Spinal cord (tissue), 10 donors: ENCODE results near the gene RNASEL. TPM values are rescaled to one million over a fixed set of nuclear protein-coding genes. Genes with fewer than 3 reads are reported as not detected.
"Not testable (repeated sequence)": the region's sequence is repeated elsewhere in the genome, so short reads cannot be mapped to it uniquely, and the experiment has no call there.

Experiments used
- DNase-seq, 6 donors: peaks; one replicate each; pipeline versions ENCODE4 v3.0.0 to v3.0.0-alpha.2; 2013 to 2015; ENCODE audit warnings: low spot score in 6 of 6, low read depth in 4 of 6
- H3K27ac ChIP-seq: one replicate; pipeline ENCODE4 v1.5.1; 2013; ENCODE audit warnings: low read depth, low read length, control low read depth
- H3K27me3 ChIP-seq: one replicate; pipeline ENCODE4 v1.6.1; 2013; ENCODE audit warnings: low read length; ENCODE audit not compliant: control insufficient read depth, insufficient read depth
- H3K36me3 ChIP-seq: one replicate; pipeline ENCODE4 v1.6.1; 2013; ENCODE audit warnings: low read length; ENCODE audit not compliant: control insufficient read depth, insufficient read depth
- H3K4me1 ChIP-seq: one replicate; pipeline ENCODE4 v1.6.1; 2013; ENCODE audit warnings: low read length; ENCODE audit not compliant: control insufficient read depth, insufficient read depth
- H3K4me3 ChIP-seq: one replicate; pipeline ENCODE4 v1.5.1; 2013; ENCODE audit warnings: low read depth, low read length, control low read depth
- H3K9me3 ChIP-seq: one replicate; pipeline ENCODE4 v1.6.1; 2013; ENCODE audit warnings: low read length; ENCODE audit not compliant: control insufficient read depth, insufficient read depth
- WGBS: methylation state at CpG from one replicate; pipeline ENCODE4 v1.1.5; 2013; ENCODE audit warnings: missing lambda C conversion rate; ENCODE audit not compliant: insufficient coverage; 5-methylcytosine and 5-hydroxymethylcytosine counted together
- polyA plus RNA-seq, 2 donors: library from polyadenylated mRNA; unstranded; fragments of 120-200 nt; gene quantifications; one replicate each; pipeline ENCODE4 v1.2.1, GENCODE V29; 2013; ENCODE audit not compliant: insufficient read length in 2 of 2
- small RNA-seq: library from RNA; depleted of rRNA; stranded (forward); fragments of <200 nt; gene quantifications from one replicate; pipeline ENCODE3, GENCODE V24; 2014; ENCODE audit warnings: low replicate concordance
- total RNA-seq, 2 donors: library from RNA; depleted of rRNA in 1 of 2; stranded (reverse); fragments of 120-200 nt in 1 of 2; fragments of >200 nt in 1 of 2; gene quantifications; one replicate each; pipeline versions ENCODE4 v1.2.3 to v1.2.4, GENCODE V29; 2013 to 2014
- donor health status: healthy.

RNASEL gene
- total and polyA plus RNA-seq, 4 donors: 4.6 to 18.3 (median 7.7) TPM

- Histone ChIP-seq H3K27me3 (no peaks in the 10 kb centered on the region), H3K36me3 (no peaks in the 10 kb centered on the region), H3K27ac (no peak overlapping the region), H3K4me3 (no peak overlapping the region), H3K4me1 (no peaks in the 10 kb centered on the region), H3K9me3 (no peaks in the 10 kb centered on the region)
- 83% methylated on average over 1 of the region's 1 CpG for WGBS
- DNase-seq: no peak
Observed at GRCh38 chr1:182555493-182555892, 33.6 kb downstream of the RNASEL start.

GRCh38 chr1:182552527-182552926, 36.5 kb downstream of the RNASEL start:
- H3K27ac ChIP-seq: no peak overlapping the region
- H3K27me3 ChIP-seq: no peaks in the 10 kb centered on the region
- H3K9me3 ChIP-seq: no peaks in the 10 kb centered on the region
- H3K4me1 ChIP-seq: no peaks in the 10 kb centered on the region
- no peaks in the 10 kb centered on the region for H3K36me3 ChIP-seq
- no peak overlapping the region for H3K4me3 ChIP-seq
- WGBS: no CpG with 5 or more reads among the region's 2 CpGs
- no peak for DNase-seq

- no CpG with 5 or more reads among the region's 1 CpG for WGBS
- Histone ChIP-seq H3K4me3 (no peak overlapping the region), H3K27me3 (no peaks in the 10 kb centered on the region), H3K9me3 (no peaks in the 10 kb centered on the region), H3K27ac (no peak overlapping the region), H3K4me1 (no peaks in the 10 kb centered on the region), H3K36me3 (no peaks in the 10 kb centered on the region)
- DNase-seq: no peak
Observed at GRCh38 chr1:182549811-182550210, 39.2 kb downstream of the RNASEL start.

GRCh38 chr1:182549346-182549745, 39.7 kb downstream of the RNASEL start:
- Histone ChIP-seq H3K4me1 (no peaks in the 10 kb centered on the region), H3K36me3 (no peaks in the 10 kb centered on the region), H3K4me3 (no peak overlapping the region), H3K27ac (no peak overlapping the region), H3K27me3 (no peaks in the 10 kb centered on the region), H3K9me3 (no peaks in the 10 kb centered on the region)
- no peak for DNase-seq

- H3K4me3 ChIP-seq: no peak overlapping the region
- WGBS: no CpG with 5 or more reads among the region's 2 CpGs
- no peaks in the 10 kb centered on the region for H3K36me3 ChIP-seq
- no peak for DNase-seq
- no peak overlapping the region for H3K27ac ChIP-seq
- H3K9me3 ChIP-seq: no peaks in the 10 kb centered on the region
- H3K27me3 ChIP-seq: no peaks in the 10 kb centered on the region
- no peaks in the 10 kb centered on the region for H3K4me1 ChIP-seq
Observed at GRCh38 chr1:182533896-182534295, 55.2 kb downstream of the RNASEL start.

- H3K9me3 ChIP-seq, H3K27me3 ChIP-seq, H3K4me1 ChIP-seq, H3K36me3 ChIP-seq, H3K4me3 ChIP-seq, DNase-seq, H3K27ac ChIP-seq: not testable (repeated sequence)
- 83% methylated on average over 4 of the region's 5 CpGs for WGBS
Observed at GRCh38 chr1:182528206-182528605, 60.9 kb downstream of the RNASEL start.

GRCh38 chr1:182527680-182528079, 61.4 kb downstream of the RNASEL start:
- H3K27ac ChIP-seq: no peak overlapping the region
- H3K9me3 ChIP-seq: no peaks in the 10 kb centered on the region
- no peak overlapping the region for H3K4me3 ChIP-seq
- WGBS: 100% methylated on average over 1 of the region's 2 CpGs
- H3K27me3 ChIP-seq: no peaks in the 10 kb centered on the region
- no peak for DNase-seq
- no peaks in the 10 kb centered on the region for H3K36me3 ChIP-seq
- no peaks in the 10 kb centered on the region for H3K4me1 ChIP-seq

- no peak for DNase-seq
- H3K36me3 ChIP-seq: no peaks in the 10 kb centered on the region
- no peak overlapping the region for H3K4me3 ChIP-seq
- no peaks in the 10 kb centered on the region for H3K9me3 ChIP-seq
- H3K27me3 ChIP-seq: no peaks in the 10 kb centered on the region
- H3K27ac ChIP-seq: no peak overlapping the region
- H3K4me1 ChIP-seq: no peaks in the 10 kb centered on the region
Observed at GRCh38 chr1:182525342-182525741, 63.7 kb downstream of the RNASEL start.

Small RNA genes lying within 50 kb of the gene (small RNA-seq; reads per million reads assigned to genes)
- not detected for gene RF00017

Other genes starting within 250 kb of the RNASEL start
- gene GLUL, start 197.5 kb downstream of the RNASEL start, total RNA-seq: 1,000 to 10,000 TPM in 1 of 2 donors, 100 to 1,000 TPM in 1; 862 to 1,089 TPM
- gene GLUL, start 197.5 kb downstream of the RNASEL start, polyA plus RNA-seq: 100 to 1,000 TPM; 694 to 750 TPM
- not detected for gene TEDDM1, start 188.6 kb downstream of the RNASEL start, total RNA-seq
- gene TEDDM1, start 188.6 kb downstream of the RNASEL start, polyA plus RNA-seq: under 1 TPM in 1 of 2 donors, not detected in 1; 0.12 TPM
- gene RGSL1, start 139.1 kb downstream of the RNASEL start, total RNA-seq: under 1 TPM; under 0.01 to 0.11 TPM
- gene RGSL1, start 139.1 kb downstream of the RNASEL start, polyA plus RNA-seq: under 1 TPM in 1 of 2 donors, not detected in 1; 0.30 TPM
- gene RGS16, start 15.1 kb upstream of the RNASEL start, total RNA-seq: 10 to 100 TPM in 1 of 2 donors, 1 to 10 TPM in 1; 7.4 to 13.1 TPM
- 10 to 100 TPM; 15.0 to 18.5 TPM for gene RGS16, start 15.1 kb upstream of the RNASEL start, polyA plus RNA-seq
- 1 to 10 TPM; 6.8 to 8.2 TPM for gene RGS8, start 95.3 kb upstream of the RNASEL start, total RNA-seq
- 1 to 10 TPM; 8.2 to 9.4 TPM for gene RGS8, start 95.3 kb upstream of the RNASEL start, polyA plus RNA-seq
- 10 to 100 TPM; 14.3 to 60.3 TPM for gene NPL, start 200.5 kb upstream of the RNASEL start, total RNA-seq
- gene NPL, start 200.5 kb upstream of the RNASEL start, polyA plus RNA-seq: 10 to 100 TPM; 17.3 to 18.3 TPM